Peyer's patch (tissue), 4 donors: ENCODE results near the gene SNX27.

Source experiments
- CTCF ChIP-seq, 6 experiments: fragments of 450-650 bp in 4 of 6; fragments of 200-600 bp in 2 of 6; sonication (generic) in 1 of 6; IDR thresholded peaks; one replicate each; pipeline ENCODE4 v1.5.1; 2017 to 2019; ENCODE audit warnings: antibody characterized with exemption in 6 of 6, mild to moderate bottlenecking in 3 of 6, moderate library complexity in 1 of 6
- POLR2A ChIP-seq, 2 donors: fragments of 450-650 bp; IDR thresholded peaks; one replicate each; pipeline ENCODE4 v1.5.1; 2017; ENCODE audit warnings: antibody characterized with exemption in 2 of 2, mild to moderate bottlenecking in 2 of 2, moderate library complexity in 2 of 2

DNA sequence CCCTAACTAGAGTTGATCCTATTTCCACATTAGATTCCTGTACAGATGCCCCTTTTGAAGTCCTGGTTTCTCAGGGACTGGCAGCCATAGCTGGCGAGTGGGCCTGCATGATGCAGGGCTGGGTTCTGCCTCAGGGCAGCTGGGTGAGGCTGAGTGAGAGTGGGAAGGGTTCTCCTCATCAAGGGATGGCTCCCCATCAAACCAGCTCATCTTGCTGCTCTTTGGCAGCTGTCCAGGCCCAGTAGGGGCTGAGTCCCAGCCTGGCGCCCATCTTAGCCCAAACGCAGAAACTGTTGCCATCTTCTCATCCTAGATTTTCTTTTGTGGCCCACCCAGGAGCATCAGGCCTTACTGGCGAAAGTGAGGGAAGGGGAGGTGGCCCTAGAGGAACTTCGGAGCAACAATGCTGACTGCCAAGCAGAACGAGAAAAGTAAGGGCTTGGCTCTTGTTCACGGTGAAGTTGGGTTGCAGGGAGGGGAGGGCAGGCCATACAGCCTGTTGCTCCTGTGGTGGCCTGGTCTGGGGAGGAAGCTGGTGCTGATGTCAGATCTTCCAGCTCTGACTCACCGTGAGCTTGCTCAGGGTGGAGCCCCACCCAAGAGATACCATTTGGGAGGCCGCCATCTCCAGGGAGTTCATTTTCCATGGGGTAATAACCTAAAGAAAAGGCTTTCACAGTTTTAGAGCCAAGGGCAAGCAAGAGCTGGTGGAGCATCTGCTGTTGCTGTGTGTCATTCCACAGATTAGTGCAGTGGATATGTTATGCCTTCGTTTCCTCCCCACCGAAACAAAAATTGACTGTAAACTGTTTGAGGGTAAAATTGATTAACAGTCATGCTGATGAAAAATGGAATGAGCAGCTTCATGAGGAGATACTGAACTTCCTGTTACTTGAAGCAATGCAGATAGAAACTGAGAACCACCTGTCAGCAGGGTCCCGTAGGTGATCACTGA lies 37.0 kb upstream of the SNX27 start:
- no peak for TF ChIP-seq POLR2A (IDR thresholded peaks at IDR 0.05)
- no peak for TF ChIP-seq CTCF (IDR thresholded peaks at IDR 0.05)
